Measurements from ENCODE around the gene CMYA5. TPM values are rescaled to one million over a fixed set of nuclear protein-coding genes. Genes with fewer than 3 reads are reported as not detected.

CMYA5 gene
- 10 to 100 TPM; 13.8 to 26.1 TPM for total RNA-seq

DNA sequence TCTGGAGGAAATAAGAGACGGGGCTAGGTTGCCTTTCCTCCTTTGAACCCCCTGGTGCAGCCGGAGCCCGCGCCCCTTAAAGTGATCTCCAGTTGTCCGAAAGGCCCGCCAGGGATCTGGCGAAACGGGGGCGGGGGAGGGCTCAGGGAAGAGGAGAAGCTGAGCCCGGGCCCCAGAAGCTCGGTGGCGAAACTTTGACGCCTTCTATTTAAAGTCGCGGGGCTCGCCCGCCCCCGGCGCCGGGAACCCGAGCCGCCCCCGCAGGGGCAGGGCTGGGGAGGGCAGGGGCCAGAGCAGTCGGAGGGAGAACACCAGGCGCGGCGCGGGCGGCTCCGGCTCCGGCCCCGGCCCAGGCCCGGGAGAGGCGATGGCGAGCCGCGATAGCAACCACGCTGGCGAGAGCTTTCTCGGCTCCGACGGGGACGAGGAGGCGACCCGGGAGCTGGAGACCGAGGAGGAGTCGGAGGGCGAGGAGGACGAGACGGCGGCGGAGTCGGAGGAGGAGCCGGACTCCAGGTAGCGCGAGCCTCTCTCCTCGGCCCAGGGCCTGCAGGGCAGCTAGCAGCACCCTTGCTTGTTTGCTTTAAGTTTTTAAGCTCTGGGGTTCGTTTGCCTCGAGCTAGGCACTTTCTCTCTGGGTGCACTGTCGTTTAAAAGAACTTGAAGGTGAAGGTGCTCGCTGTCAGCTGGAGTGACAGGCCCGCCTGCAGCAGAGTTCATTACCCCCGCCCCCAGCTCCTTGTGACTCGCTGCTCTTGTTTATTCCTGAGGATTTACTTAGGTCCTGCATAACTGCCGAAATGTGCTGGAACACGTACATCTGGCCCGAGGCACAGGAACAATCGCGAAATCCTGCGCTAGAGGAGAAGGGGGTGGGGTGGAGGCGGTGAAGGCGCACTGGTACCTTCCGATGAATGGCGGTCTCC is at the start of gene CMYA5:
TSS of gene CMYA5 (plus strand) at position 296 of the 926 bp plus-strand sequence. CDS start at position 368, 72 bp downstream.
- intact Hi-C loops (cut with DNase I): no loop called here
- TF ChIP-seq POLR2AphosphoS5 (IDR thresholded peaks at IDR 0.05) (peak; percentile 75), POLR2A (IDR thresholded peaks at IDR 0.05) (peak; percentile 51)
- TF ChIP-seq, protein P1, sequence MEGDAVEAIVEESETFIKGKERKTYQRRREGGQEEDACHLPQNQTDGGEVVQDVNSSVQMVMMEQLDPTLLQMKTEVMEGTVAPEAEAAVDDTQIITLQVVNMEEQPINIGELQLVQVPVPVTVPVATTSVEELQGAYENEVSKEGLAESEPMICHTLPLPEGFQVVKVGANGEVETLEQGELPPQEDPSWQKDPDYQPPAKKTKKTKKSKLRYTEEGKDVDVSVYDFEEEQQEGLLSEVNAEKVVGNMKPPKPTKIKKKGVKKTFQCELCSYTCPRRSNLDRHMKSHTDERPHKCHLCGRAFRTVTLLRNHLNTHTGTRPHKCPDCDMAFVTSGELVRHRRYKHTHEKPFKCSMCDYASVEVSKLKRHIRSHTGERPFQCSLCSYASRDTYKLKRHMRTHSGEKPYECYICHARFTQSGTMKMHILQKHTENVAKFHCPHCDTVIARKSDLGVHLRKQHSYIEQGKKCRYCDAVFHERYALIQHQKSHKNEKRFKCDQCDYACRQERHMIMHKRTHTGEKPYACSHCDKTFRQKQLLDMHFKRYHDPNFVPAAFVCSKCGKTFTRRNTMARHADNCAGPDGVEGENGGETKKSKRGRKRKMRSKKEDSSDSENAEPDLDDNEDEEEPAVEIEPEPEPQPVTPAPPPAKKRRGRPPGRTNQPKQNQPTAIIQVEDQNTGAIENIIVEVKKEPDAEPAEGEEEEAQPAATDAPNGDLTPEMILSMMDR (IDR thresholded peaks at IDR 0.05): no peak
- no peaks in the 10 kb centered on the region for H3K4me1 ChIP-seq (replicated peaks)
- peak within 1 kb of the TSS; percentile 48 to 50 for H3K4me3 ChIP-seq
- 18% methylated on average over 74 of the region's 74 CpGs for WGBS
- H3K27me3 ChIP-seq (replicated peaks; ENCODE audit: insufficient read depth): no peaks in the 10 kb centered on the region
- H3K9me3 ChIP-seq: no peaks in the 10 kb centered on the region
- no peaks in the 10 kb centered on the region for H3K36me3 ChIP-seq
- peak; percentile 76 for DNase-seq (ENCODE audit: low spot score)
- peak within 1 kb of the TSS; percentile 81 to 92 for H3K27ac ChIP-seq

DNA sequence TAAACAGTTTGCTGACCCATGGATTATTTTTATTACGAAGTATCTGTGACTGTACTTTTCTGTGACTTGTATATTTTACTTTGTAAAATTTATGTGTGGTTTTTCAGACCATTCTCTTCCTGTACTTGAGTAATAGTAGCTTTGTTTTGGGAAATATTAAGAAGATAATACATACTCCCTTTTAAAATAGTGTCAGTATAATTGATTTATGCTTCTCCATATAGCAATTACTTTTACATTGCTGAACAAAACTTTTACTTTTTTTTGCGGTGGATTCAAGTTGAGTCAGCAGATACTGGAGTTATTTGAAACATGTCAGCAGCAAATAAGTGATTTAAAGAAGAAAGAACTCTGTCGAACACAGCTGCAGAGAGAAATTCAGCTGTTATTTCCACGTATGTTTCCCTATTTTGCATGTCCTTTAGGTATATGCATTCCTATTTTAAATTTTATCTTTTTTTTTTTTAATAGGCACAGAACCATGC is 49.0 kb upstream of the CMYA5 start:
- no peaks in the 10 kb centered on the region for H3K4me1 ChIP-seq (replicated peaks)
- no peaks in the 10 kb centered on the region for H3K36me3 ChIP-seq
- no peak for DNase-seq (ENCODE audit: low spot score)
- 82% methylated on average over 4 of the region's 4 CpGs for WGBS
- no peaks in the 10 kb centered on the region for H3K27me3 ChIP-seq (replicated peaks; ENCODE audit: insufficient read depth)
- H3K27ac ChIP-seq: no peak overlapping the region
- TF ChIP-seq, protein P1 (IDR thresholded peaks at IDR 0.05): no peak
- TF ChIP-seq POLR2A (IDR thresholded peaks at IDR 0.05) (no peak), POLR2AphosphoS5 (IDR thresholded peaks at IDR 0.05) (no peak)
- H3K4me3 ChIP-seq: no peak overlapping the region
- intact Hi-C loops (cut with DNase I): no loop called here
- no peaks in the 10 kb centered on the region for H3K9me3 ChIP-seq

DNA sequence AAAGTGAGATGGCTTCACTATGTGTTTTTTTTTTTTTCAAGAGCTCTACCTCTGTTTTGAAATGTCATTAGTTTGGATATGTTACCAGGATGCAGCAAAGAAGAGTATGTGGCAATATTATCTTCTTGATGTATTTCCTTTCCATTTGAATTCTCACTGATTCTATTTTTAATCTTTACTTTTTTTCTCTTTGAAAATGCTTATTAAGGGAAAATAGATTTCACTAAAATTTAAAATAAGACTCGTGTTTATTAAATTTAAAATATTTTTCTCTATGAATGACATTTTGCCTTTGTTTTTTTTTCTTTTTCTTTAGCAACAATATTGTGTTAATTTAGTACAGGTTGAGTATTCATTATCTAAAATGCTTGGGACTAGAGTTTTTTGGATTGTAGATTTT is 48.2 kb upstream of the CMYA5 start:
- WGBS: 90% methylated on average over 1 of the region's 1 CpG
- no peak overlapping the region for H3K27ac ChIP-seq
- H3K36me3 ChIP-seq: no peaks in the 10 kb centered on the region
- no peak for DNase-seq (ENCODE audit: low spot score)
- intact Hi-C loops (cut with DNase I): no loop called here
- no peaks in the 10 kb centered on the region for H3K9me3 ChIP-seq
- no peaks in the 10 kb centered on the region for H3K27me3 ChIP-seq (replicated peaks; ENCODE audit: insufficient read depth)
- no peak overlapping the region for H3K4me3 ChIP-seq
- H3K4me1 ChIP-seq (replicated peaks): no peaks in the 10 kb centered on the region
- TF ChIP-seq, protein P1 (IDR thresholded peaks at IDR 0.05): no peak
- no peak for TF ChIP-seq POLR2AphosphoS5 (IDR thresholded peaks at IDR 0.05)
- no peak for TF ChIP-seq POLR2A (IDR thresholded peaks at IDR 0.05)

DNA sequence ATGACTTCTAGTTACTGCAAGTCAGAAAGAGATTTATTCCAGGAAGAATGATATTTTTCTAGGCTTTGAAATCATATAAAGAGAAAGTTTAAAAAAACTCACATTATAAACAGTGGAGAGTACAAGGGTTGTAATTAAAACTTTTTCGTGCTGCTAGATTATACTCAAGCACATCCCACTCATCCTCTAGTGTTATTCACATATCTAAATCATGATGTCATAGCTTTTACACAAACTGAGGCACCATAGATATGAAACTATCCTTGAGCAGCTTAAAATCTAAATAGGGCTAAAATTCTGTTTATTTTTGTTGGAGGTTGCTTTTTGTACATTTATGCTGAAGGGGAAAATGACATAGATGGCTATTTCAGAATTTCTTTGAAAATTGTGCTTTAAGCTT is 47.4 kb upstream of the CMYA5 start:
- 64% methylated on average over 1 of the region's 1 CpG for WGBS
- Histone ChIP-seq H3K36me3 (no peaks in the 10 kb centered on the region), H3K4me3 (no peak overlapping the region), H3K4me1 (replicated peaks) (no peaks in the 10 kb centered on the region), H3K27me3 (replicated peaks; ENCODE audit: insufficient read depth) (no peaks in the 10 kb centered on the region), H3K9me3 (no peaks in the 10 kb centered on the region), H3K27ac (no peak overlapping the region)
- intact Hi-C loops (cut with DNase I): no loop called here
- DNase-seq (ENCODE audit: low spot score): no peak
- no peak for TF ChIP-seq POLR2A (IDR thresholded peaks at IDR 0.05)
- TF ChIP-seq POLR2AphosphoS5 (IDR thresholded peaks at IDR 0.05): no peak
- TF ChIP-seq, protein P1 (IDR thresholded peaks at IDR 0.05): no peak

Data from prostate gland (tissue), 2 donors.